Liver (tissue), 10 donors: ENCODE measurements around the gene CNTROB. TPM values are rescaled to one million over a fixed set of nuclear protein-coding genes. Genes with fewer than 3 reads are reported as not detected.

ENCODE experiments used
- DNase-seq: peaks from one replicate; pipeline ENCODE4 v3.0.0-alpha.2; 2017; ENCODE audit warnings: low spot score
- H3K27ac ChIP-seq, 2 donors: one replicate each; pipeline ENCODE4 v1.7.0; 2013; ENCODE audit warnings: inconsistent platforms in 2 of 2, low read length in 2 of 2, control low read depth in 1 of 2, low read depth in 1 of 2, mild to moderate bottlenecking in 1 of 2
- H3K27me3 ChIP-seq, 4 donors: one replicate each; pipeline versions ENCODE4 v1.6.1 to v1.7.0; 2013; ENCODE audit warnings: low read length in 3 of 4, inconsistent platforms in 1 of 4, mild to moderate bottlenecking in 1 of 4, moderate library complexity in 1 of 4; ENCODE audit not compliant: control insufficient read depth in 4 of 4, insufficient read depth in 4 of 4
- H3K36me3 ChIP-seq, 4 donors: one replicate each; pipeline versions ENCODE4 v1.6.1 to v1.7.0; 2013; ENCODE audit warnings: low read length in 3 of 4, mild to moderate bottlenecking in 3 of 4, low read depth in 1 of 4, moderate library complexity in 1 of 4; ENCODE audit not compliant: control insufficient read depth in 4 of 4, insufficient read depth in 3 of 4
- H3K4me1 ChIP-seq, 4 donors: one replicate each; pipeline versions ENCODE4 v1.6.1 to v1.7.0; 2013; ENCODE audit warnings: low read length in 3 of 4, mild to moderate bottlenecking in 3 of 4, moderate library complexity in 1 of 4; ENCODE audit not compliant: control insufficient read depth in 4 of 4, insufficient read depth in 4 of 4
- H3K4me3 ChIP-seq, 3 donors: one replicate each; pipeline versions ENCODE4 v1.6.1 to v1.7.0; 2013; ENCODE audit warnings: low read length in 3 of 3, control low read depth in 1 of 3, low read depth in 1 of 3, mild to moderate bottlenecking in 1 of 3
- H3K9ac ChIP-seq, 2 donors: one replicate each; pipeline ENCODE4 v1.7.0; 2013; ENCODE audit warnings: low read length in 2 of 2, mild to moderate bottlenecking in 2 of 2, moderate library complexity in 2 of 2, control low read depth in 1 of 2, low read depth in 1 of 2
- H3K9me3 ChIP-seq, 4 donors: one replicate each; pipeline versions ENCODE4 v1.6.1 to v1.7.0; 2013; ENCODE audit warnings: low read length in 3 of 4; ENCODE audit not compliant: control insufficient read depth in 4 of 4
- RAD21 ChIP-seq, 2 donors: IDR thresholded peaks; 2 replicates each; pipeline ENCODE4 v1.6.1; 2016; ENCODE audit warnings: antibody characterized with exemption in 2 of 2, mild to moderate bottlenecking in 2 of 2
- WGBS: extraction: QIAGEN DNeasy Blood & Tissue Kit; methylation state at CpG from one replicate; pipeline ENCODE4 v1.1.7; 2013; 5-methylcytosine and 5-hydroxymethylcytosine counted together
- polyA plus RNA-seq, 2 donors: library from polyadenylated mRNA; stranded (reverse) in 1 of 2; unstranded in 1 of 2; fragments of 200-250 nt in 1 of 2; fragments of >200 nt in 1 of 2; fragmentation: Nextera tagmentation in 1 of 2; extraction: Ambion mirVana in 1 of 2; gene quantifications; one replicate each; pipeline versions ENCODE4 v1.2.1 to v1.2.3, GENCODE V29; 2013 to 2015
- small RNA-seq: library from RNA; depleted of rRNA; stranded (forward); fragments of <200 nt; gene quantifications from one replicate; pipeline ENCODE3, GENCODE V24; 2014
- total RNA-seq, 2 donors: library from RNA; depleted of rRNA; stranded (reverse); fragments of >200 nt; gene quantifications; one replicate each; pipeline ENCODE4 v1.2.3, GENCODE V29; 2014
- TF ChIP-seq, protein P1 (sequence below): fragments of 150-350 bp; IDR thresholded peaks from 2 replicates; pipeline ENCODE4 v1.5.1; 2017; ENCODE audit warnings: improper control_type of control experiment, low read depth, low read length; ENCODE audit not compliant: missing input control
- donor health status: healthy.
- donor health status: healthy.
- donor health status: healthy.
- donor health status: healthy.
- donor health status: healthy.

The CNTROB gene
- total and polyA plus RNA-seq, 4 donors, result 2.2 to 12.0 (median 8.6) TPM

DNA sequence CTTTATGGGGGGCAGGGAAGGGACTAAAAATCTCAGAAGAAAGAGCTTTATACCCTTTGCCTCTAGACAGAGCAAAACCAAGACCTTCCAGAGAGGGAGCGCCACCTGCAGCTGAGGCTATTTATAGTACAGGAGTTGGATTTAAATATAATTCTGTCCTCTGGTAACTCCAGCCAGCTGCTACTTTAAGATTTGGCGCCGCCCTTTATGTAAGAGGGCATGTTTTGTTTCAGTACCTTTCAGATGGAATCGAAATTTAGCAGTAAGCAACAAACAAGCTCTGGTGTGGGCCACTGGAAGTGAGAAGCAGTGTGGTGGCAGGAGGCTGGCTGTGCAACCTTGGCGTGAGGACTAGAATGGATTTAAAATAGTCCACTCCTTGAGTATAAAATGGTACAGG, 65.2 kb downstream of the CNTROB start:
- DNase-seq, result no peak
- TF ChIP-seq RAD21 (IDR thresholded peaks at IDR 0.05), result peak in 1 of 2 donors; percentile 28
- TF ChIP-seq, protein P1, sequence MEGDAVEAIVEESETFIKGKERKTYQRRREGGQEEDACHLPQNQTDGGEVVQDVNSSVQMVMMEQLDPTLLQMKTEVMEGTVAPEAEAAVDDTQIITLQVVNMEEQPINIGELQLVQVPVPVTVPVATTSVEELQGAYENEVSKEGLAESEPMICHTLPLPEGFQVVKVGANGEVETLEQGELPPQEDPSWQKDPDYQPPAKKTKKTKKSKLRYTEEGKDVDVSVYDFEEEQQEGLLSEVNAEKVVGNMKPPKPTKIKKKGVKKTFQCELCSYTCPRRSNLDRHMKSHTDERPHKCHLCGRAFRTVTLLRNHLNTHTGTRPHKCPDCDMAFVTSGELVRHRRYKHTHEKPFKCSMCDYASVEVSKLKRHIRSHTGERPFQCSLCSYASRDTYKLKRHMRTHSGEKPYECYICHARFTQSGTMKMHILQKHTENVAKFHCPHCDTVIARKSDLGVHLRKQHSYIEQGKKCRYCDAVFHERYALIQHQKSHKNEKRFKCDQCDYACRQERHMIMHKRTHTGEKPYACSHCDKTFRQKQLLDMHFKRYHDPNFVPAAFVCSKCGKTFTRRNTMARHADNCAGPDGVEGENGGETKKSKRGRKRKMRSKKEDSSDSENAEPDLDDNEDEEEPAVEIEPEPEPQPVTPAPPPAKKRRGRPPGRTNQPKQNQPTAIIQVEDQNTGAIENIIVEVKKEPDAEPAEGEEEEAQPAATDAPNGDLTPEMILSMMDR, result no peak
- H3K27me3 ChIP-seq, result peaks cover 0 to 8% (median 3%) of the 10 kb centered on the region in 4 donors
- H3K27ac ChIP-seq, result no peak overlapping the region
- peaks cover 0 to 4% (median 3%) of the 10 kb centered on the region in 4 donors for H3K4me1 ChIP-seq
- no peaks in the 10 kb centered on the region for H3K36me3 ChIP-seq
- H3K9me3 ChIP-seq, result no peaks in the 10 kb centered on the region
- H3K9ac ChIP-seq, result no peak overlapping the region
- WGBS, result 38% methylated on average over 5 of the region's 5 CpGs
- H3K4me3 ChIP-seq, result no peak overlapping the region

Small RNAs within 50 kb of the gene (small RNA-seq; reads per million reads assigned to genes)
- 13.5 reads per million, percentile 95 among the genes with 10 or more reads in this experiment for gene SCARNA21

Other genes with a start within 250 kb of the CNTROB start
- 10 to 100 TPM; 12.3 to 18.4 TPM for gene TP53, start 244.7 kb upstream of the CNTROB start, total RNA-seq
- 10 to 100 TPM in 1 of 2 donors, 1 to 10 TPM in 1; 8.3 to 13.0 TPM for gene TP53, start 244.7 kb upstream of the CNTROB start, polyA plus RNA-seq
- gene WRAP53, start 243.7 kb upstream of the CNTROB start, total RNA-seq, result 1 to 10 TPM; 1.8 to 3.3 TPM
- gene WRAP53, start 243.7 kb upstream of the CNTROB start, polyA plus RNA-seq, result 1 to 10 TPM; 2.3 to 3.0 TPM
- under 1 TPM; 0.33 to 0.50 TPM for gene EFNB3, start 227.0 kb upstream of the CNTROB start, total RNA-seq
- gene EFNB3, start 227.0 kb upstream of the CNTROB start, polyA plus RNA-seq, result under 1 TPM; 0.19 to 0.80 TPM
- under 1 TPM; under 0.01 to 0.25 TPM for gene DNAH2, start 214.5 kb upstream of the CNTROB start, total RNA-seq
- gene DNAH2, start 214.5 kb upstream of the CNTROB start, polyA plus RNA-seq, result under 1 TPM; 0.03 to 0.07 TPM
- 10 to 100 TPM in 1 of 2 donors, 1 to 10 TPM in 1; 3.5 to 11.5 TPM for gene KDM6B, start 98.0 kb upstream of the CNTROB start, total RNA-seq
- gene KDM6B, start 98.0 kb upstream of the CNTROB start, polyA plus RNA-seq, result 1 to 10 TPM; 2.5 to 3.2 TPM
- 1 to 10 TPM in 1 of 2 donors, under 1 TPM in 1; 0.65 to 4.0 TPM for gene TMEM88, start 77.1 kb upstream of the CNTROB start, total RNA-seq
- 1 to 10 TPM; 3.3 to 4.6 TPM for gene TMEM88, start 77.1 kb upstream of the CNTROB start, polyA plus RNA-seq
- gene NAA38, start 74.6 kb upstream of the CNTROB start, total RNA-seq, result 10 to 100 TPM; 24.3 to 72.0 TPM
- gene NAA38, start 74.6 kb upstream of the CNTROB start, polyA plus RNA-seq, result 100 to 1,000 TPM in 1 of 2 donors, 10 to 100 TPM in 1; 41.6 to 118 TPM
- gene CYB5D1, start 74.2 kb upstream of the CNTROB start, total RNA-seq, result 10 to 100 TPM in 1 of 2 donors, 1 to 10 TPM in 1; 4.4 to 12.0 TPM
- 1 to 10 TPM; 2.5 to 8.8 TPM for gene CYB5D1, start 74.2 kb upstream of the CNTROB start, polyA plus RNA-seq
- 10 to 100 TPM; 11.0 to 14.4 TPM for gene CHD3, start 43.4 kb upstream of the CNTROB start, total RNA-seq
- 1 to 10 TPM; 1.9 to 3.4 TPM for gene CHD3, start 43.4 kb upstream of the CNTROB start, polyA plus RNA-seq
- gene RNF227, start 15.9 kb upstream of the CNTROB start, total RNA-seq, result 1 to 10 TPM in 1 of 2 donors, under 1 TPM in 1; 0.33 to 1.4 TPM
- gene RNF227, start 15.9 kb upstream of the CNTROB start, polyA plus RNA-seq, result under 1 TPM; 0.17 to 0.31 TPM
- gene KCNAB3, start 2.4 kb upstream of the CNTROB start, total RNA-seq, result under 1 TPM; 0.23 to 0.67 TPM
- gene KCNAB3, start 2.4 kb upstream of the CNTROB start, polyA plus RNA-seq, result under 1 TPM; 0.42 to 0.43 TPM
- gene TRAPPC1, start 260 bp upstream of the CNTROB start, total RNA-seq, result 10 to 100 TPM; 15.9 to 18.4 TPM
- gene TRAPPC1, start 260 bp upstream of the CNTROB start, polyA plus RNA-seq, result 10 to 100 TPM; 95.9 to 96.9 TPM
- under 1 TPM in 1 of 2 donors, not detected in 1; 0.09 TPM for gene GUCY2D, start 70.4 kb downstream of the CNTROB start, total RNA-seq
- gene GUCY2D, start 70.4 kb downstream of the CNTROB start, polyA plus RNA-seq, result under 1 TPM in 1 of 2 donors, not detected in 1; 0.14 TPM
- 1 to 10 TPM in 1 of 2 donors, under 1 TPM in 1; 0.92 to 1.0 TPM for gene ALOX15B, start 106.9 kb downstream of the CNTROB start, total RNA-seq
- under 1 TPM; 0.16 to 0.19 TPM for gene ALOX15B, start 106.9 kb downstream of the CNTROB start, polyA plus RNA-seq
- not detected for gene ALOX12B, start 155.5 kb downstream of the CNTROB start, total RNA-seq
- not detected for gene ALOX12B, start 155.5 kb downstream of the CNTROB start, polyA plus RNA-seq
- gene ALOXE3, start 186.3 kb downstream of the CNTROB start, total RNA-seq, result not detected
- gene ALOXE3, start 186.3 kb downstream of the CNTROB start, polyA plus RNA-seq, result not detected
- gene HES7, start 191.9 kb downstream of the CNTROB start, total RNA-seq, result not detected
- gene HES7, start 191.9 kb downstream of the CNTROB start, polyA plus RNA-seq, result not detected
- gene PER1, start 220.2 kb downstream of the CNTROB start, total RNA-seq, result 10 to 100 TPM; 10.1 to 71.6 TPM
- 10 to 100 TPM; 24.9 to 34.6 TPM for gene PER1, start 220.2 kb downstream of the CNTROB start, polyA plus RNA-seq
- gene VAMP2, start 230.7 kb downstream of the CNTROB start, total RNA-seq, result 1 to 10 TPM; 4.2 to 9.0 TPM
- 10 to 100 TPM; 11.4 to 25.9 TPM for gene VAMP2, start 230.7 kb downstream of the CNTROB start, polyA plus RNA-seq
- 1 to 10 TPM; 4.5 to 8.4 TPM for gene TMEM107, start 244.2 kb downstream of the CNTROB start, total RNA-seq
- 1 to 10 TPM; 3.0 to 3.9 TPM for gene TMEM107, start 244.2 kb downstream of the CNTROB start, polyA plus RNA-seq